Germinal center (tissue), 1 donor: ENCODE measurements around the gene ITIH1.

Experiments used
- DNase-seq: peaks from one replicate; pipeline ENCODE4 v3.0.0; 2012; ENCODE audit warnings: mixed read lengths, low spot score

ITIH1 gene

DNA sequence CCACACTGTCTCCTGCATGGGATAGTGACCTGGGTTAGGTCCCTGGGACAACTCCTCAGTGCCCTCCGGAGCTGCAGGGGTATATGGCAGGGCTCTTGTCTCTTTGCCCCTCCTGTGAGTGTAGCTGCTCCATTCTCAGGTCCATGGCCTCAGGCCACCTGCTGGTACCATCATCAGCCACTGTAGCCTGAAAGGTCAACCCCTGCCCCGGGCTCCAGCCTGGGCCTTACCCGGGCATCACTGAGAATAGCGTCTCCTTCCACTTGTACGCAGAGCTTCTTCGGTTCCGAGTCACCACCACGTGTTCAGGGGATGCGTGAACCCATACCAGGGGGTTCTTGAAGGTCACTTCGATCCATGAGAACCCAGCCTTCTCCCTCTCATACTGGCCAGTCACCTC lies 39.3 kb downstream of the ITIH1 start:
- no peak for DNase-seq

- no peak for DNase-seq
These were observed 39.8 kb downstream of the ITIH1 start for GRCh38 chr3:52817221-52817620.

DNA sequence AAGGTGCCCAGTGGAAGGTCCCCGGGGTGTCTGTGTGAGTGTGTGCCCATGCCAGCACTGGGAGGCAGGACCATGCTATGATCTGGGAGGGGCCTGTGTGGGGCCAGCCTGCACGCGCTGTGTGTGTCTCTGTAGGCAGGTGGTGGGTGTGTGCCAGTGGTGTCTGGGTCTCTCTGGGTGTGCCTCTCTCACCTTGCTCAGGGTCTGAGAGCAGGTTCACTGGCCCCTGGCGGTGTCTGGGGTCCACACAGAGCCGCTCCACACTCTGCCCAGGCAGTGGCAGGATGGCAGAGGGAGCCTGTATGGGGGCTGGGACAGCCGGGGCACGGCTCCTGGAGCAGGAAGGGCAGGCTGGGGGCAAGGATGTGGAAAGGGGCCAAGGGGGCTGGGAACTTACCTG lies 40.5 kb downstream of the ITIH1 start:
- DNase-seq: no peak

DNA sequence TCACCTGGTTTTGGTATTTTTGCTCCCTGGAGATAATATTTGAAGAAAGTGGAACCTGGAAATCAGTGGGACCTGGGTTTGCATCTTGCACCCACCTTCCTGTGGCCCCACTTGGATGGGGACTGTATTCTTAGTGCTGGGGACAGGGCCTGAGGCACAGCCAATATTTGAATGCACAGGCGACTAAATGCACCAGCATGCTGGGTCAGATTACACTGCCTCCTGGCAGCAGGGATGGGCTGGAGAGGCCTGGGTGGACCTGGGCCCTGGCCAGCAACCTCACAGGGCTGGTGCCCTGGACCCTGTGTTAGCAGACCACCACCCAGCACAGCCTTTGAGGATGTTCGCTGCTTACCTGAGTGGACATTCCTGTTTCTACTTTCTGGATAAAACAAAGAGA lies 42.5 kb downstream of the ITIH1 start:
- no peak for DNase-seq

DNA sequence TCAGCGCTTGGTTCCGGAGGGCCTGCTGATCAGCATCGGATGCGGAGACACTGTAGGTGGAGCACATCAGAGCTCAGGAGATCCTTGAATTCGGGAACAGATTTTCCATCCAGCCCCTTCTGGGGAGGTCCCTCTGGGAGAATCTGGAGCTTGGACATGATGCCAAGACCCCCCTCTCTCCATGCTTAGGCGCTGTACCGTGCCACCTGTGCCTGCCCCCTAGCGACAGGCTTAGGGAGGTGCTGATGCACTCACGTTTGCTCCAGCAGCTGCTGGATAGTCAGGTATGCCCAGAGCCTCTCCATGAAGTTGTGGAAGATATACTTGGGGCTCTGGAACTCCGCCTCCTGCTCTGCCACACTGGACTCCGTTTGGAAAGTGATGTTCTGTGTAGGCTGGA lies 43.3 kb downstream of the ITIH1 start:
- peak; percentile 40 for DNase-seq

DNA sequence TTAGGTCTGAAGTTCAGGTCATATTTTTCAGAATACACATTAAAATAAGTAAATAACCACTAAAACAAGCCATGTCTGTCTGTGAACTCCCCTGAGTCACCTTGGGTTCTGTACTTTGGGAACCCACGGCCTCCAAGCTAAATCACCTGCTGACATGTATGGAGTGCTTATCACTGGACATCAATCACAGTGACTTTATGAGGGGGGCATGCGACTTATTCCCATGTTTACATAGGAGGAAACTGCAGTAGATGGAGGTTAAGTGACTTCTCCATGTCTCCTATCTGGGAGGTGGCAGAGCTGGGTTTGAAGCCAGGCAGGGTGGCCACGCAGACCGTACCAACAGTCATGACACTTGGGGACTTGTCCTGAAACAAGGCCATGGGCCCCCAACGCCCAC lies 45.0 kb downstream of the ITIH1 start:
- DNase-seq: no peak

DNA sequence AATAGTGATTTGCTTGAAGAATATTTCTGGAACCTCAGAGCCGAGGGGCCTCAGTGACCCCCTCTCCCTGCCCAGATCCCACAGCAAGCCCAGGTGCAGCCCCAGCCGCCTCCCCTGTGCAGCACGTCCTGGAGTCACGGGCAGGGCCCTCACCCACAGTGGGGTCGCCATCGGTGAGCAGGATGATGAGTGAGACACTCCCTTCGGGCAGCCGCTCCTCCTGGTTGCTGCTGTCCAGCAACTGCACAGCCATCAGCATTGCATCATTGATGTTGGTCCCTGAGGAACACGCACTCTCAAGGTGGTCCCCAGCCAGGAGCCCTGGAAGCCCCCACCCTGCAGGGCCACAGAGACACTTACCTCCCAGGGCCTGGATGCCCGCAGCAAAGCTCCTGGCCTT lies 46.6 kb downstream of the ITIH1 start:
- DNase-seq: no peak

DNA sequence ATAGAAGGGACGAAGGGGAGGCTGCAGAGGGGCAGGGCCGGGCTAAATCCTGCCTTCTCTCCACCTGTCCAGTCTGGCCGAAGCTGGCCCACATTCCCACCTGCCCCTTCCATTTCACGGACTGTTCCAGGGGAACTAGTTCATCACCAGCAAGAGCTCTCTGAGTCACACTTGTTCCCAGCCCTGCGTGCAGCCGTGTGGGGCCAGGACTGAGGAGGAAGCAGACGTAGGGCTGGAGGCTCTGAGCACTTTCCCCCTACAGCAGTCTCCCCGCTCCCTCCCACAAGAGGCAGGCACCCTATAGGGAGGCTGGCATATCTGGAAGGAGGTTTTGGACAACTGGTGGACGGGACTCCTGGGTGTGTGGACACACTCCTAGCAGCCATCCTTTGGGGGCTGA lies 50.0 kb downstream of the ITIH1 start:
- no peak for DNase-seq

DNA sequence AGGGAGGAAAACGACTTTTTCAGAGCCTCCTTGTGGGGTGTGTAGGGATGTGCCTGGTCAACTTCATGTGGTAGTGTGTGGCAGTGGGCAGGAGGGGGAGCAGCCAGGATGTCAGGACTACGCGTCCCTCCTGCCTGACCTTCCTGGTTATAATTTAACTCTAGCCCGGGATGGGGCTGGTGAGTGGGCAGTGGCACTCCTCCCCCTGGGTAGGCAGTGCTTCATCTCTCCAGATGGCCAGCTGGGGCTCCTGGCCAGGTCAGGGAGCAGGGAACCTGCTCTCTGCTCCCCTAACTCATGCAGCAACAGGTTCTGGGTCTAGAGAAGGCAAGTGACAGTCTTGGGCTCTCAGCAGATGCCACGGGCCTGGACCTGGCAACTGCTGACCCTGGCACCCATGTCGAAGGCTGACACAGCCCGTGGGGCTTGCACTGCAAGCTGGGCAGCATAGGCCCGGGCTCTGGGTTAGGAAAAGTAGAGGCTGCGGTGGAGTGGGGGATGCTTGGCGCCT lies 50.5 kb downstream of the ITIH1 start:
- no peak for DNase-seq

GRCh38 chr3:52829482-52829881 lies 52.1 kb downstream of the ITIH1 start:
- no peak for DNase-seq

GRCh38 chr3:52829906-52830463 lies 52.6 kb downstream of the ITIH1 start:
- DNase-seq: no peak

GRCh38 chr3:52830535-52831258 lies 53.3 kb downstream of the ITIH1 start, which contains the start of gene ITIH4:
Gene ITIH4 (minus strand): TSS chr3:52830672. CDS start chr3:52830642, 30 bp downstream.
- DNase-seq: no peak

DNA sequence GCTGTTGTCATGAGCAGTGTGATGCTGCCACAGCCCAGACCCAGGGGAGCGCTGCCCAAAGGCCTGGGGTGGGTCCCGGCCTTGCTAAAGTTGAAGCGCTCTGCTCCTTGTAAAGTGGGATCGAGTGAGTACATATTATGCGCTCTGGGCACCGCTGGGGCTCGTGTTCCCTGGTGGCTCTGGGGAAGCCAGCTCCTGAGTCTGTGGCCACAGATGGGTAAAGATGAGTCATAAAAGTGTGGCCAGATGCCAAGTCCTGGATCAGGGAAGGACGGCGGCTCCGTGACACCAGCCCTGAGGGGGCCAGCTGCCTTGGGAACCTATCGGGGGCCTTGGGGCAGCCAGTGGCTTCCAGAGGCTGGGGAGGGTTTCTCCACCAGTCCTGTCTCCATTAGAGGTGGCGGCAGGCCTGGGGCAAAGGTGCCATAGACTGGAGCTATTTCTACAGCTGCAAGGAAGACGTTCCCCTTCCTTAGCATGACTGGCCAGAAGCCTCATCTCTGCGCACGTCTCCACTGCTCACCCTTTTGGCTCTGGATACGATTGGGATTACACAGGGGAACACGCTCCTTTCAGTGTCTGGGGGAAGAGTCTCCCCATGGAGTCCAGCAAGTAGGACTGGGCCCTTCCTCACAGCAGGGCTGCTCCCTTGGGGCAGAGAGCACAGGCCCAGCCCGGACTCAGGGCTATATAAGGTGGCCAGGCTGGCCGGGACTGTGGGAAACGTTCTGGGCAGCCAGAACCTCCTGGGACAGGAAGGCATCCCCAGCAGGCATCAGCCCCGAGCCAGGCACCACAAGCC lies 54.3 kb downstream of the ITIH1 start:
- no peak for DNase-seq

GRCh38 chr3:52833202-52833601 lies 55.8 kb downstream of the ITIH1 start:
- DNase-seq: no peak

GRCh38 chr3:52834871-52835501 lies 57.6 kb downstream of the ITIH1 start, which contains the start of gene MUSTN1:
Gene MUSTN1 (minus strand): TSS chr3:52835019. CDS start chr3:52834948, 71 bp downstream.
- DNase-seq: no peak

GRCh38 chr3:52835766-52836470 lies 58.5 kb downstream of the ITIH1 start:
- no peak for DNase-seq

DNA sequence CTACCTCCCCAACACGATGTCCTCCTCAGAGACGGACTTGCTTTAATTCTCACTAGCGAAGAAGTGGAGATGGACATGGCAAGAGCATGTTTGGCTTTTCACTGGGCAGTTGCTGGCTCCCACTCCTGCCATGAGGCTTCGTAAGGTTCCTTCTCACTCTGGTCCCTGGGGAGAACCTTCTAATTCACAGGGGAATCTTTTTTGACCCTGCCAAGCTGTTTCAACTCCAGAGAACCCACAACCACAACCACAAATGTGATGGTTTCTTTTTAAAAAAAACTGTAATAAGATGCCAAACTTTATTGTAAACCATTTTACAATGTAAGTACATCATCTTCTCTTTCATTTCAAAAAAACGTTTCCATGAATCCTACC lies 59.1 kb downstream of the ITIH1 start:
- no peak for DNase-seq

- no peak for DNase-seq
These were observed 59.6 kb downstream of the ITIH1 start for GRCh38 chr3:52836986-52837385.

- DNase-seq: no peak
These were observed 61.3 kb downstream of the ITIH1 start for GRCh38 chr3:52838561-52839267.

DNA sequence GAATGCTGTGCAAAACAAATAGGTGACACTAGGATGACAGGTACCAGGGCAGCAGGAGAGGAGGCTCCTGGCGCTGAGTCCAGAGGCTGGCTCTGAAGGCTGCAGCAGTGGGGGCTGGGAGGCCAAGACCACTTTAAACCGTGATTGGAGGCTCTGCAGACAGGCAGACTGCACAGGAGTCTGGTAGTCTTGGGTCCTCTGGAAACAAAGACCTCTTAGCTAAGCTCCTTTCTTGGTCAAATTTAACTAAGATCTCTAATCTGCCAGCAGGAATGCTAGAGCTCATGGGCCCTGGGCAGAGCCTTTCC lies 61.8 kb downstream of the ITIH1 start:
- DNase-seq: no peak

GRCh38 chr3:52839892-52840545 lies 62.6 kb downstream of the ITIH1 start:
- DNase-seq: no peak
